C4-2B (cell line): ENCODE results near the gene TMEM135.
"Not testable (repeated sequence)": the region's sequence is repeated elsewhere in the genome, so short reads cannot be mapped to it uniquely, and the experiment has no call there.

ENCODE experiments used
- CTCF ChIP-seq: fragments of 450-650 bp; conservative IDR thresholded peaks from 2 replicates; pipeline ENCODE4 v1.5.1; 2017; ENCODE audit warnings: mild to moderate bottlenecking
- ZFX ChIP-seq: fragments of 450-650 bp; IDR thresholded peaks from 2 replicates; pipeline ENCODE4 v1.6.1; 2017

- TF ChIP-seq CTCF, ZFX: not testable (repeated sequence)
Observed at GRCh38 chr11:87107379-87107778, 69.6 kb downstream of the TMEM135 start.
